AG10803 (cell line): ENCODE data around the gene ZNF446.
A peak's percentile ranks its signal among the peaks of the same experiment; 100 is the strongest.
"Not testable (repeated sequence)": the region's sequence is repeated elsewhere in the genome, so short reads cannot be mapped to it uniquely, and the experiment has no call there.

Source experiments
- DNase-seq: peaks from one replicate; pipeline ENCODE4 v3.0.0; 2010; ENCODE audit warnings: low read depth
- H3K4me3 ChIP-seq: 2 replicates; pipeline ENCODE4 v1.5.1; 2011; ENCODE audit warnings: mild to moderate bottlenecking, low read length, control low read depth
- CTCF ChIP-seq: conservative IDR thresholded peaks from 2 replicates; pipeline ENCODE4 v1.5.1; 2011; ENCODE audit warnings: mild to moderate bottlenecking, low read length, control low read depth, inconsistent platforms

Gene ZNF446

GRCh38 chr19:58475714-58476497, at the start of gene ZNF446:
ZNF446 (plus strand) TSS chr19:58476352; CDS start chr19:58477219, 867 bp downstream.
- peak; percentile 96 for DNase-seq
- no peak for TF ChIP-seq CTCF
- H3K4me3 ChIP-seq: peak within 1 kb of the TSS; percentile 75

- TF ChIP-seq CTCF: no peak
- no peak overlapping the region for H3K4me3 ChIP-seq
- DNase-seq: no peak
Measured at GRCh38 chr19:58428617-58429016, 47.5 kb upstream of the ZNF446 start.

GRCh38 chr19:58429745-58430144, 46.4 kb upstream of the ZNF446 start:
- TF ChIP-seq CTCF: no peak
- DNase-seq: no peak
- no peak overlapping the region for H3K4me3 ChIP-seq

GRCh38 chr19:58434217-58434616, 41.9 kb upstream of the ZNF446 start:
- no peak overlapping the region for H3K4me3 ChIP-seq

GRCh38 chr19:58439576-58440554, 36.3 kb upstream of the ZNF446 start, which contains the start of gene ZNF132:
ZNF132 (minus strand) TSS chr19:58440153; CDS start chr19:58439821, 332 bp downstream.
- peak within 1 kb of the TSS; percentile 95 for H3K4me3 ChIP-seq
- DNase-seq: peak; percentile 100
- TF ChIP-seq CTCF: no peak

More at GRCh38 chr19:58434217-58434616, 41.9 kb upstream of the ZNF446 start:
- TF ChIP-seq CTCF: no peak
- peak; percentile 11 for DNase-seq

- DNase-seq: no peak
- TF ChIP-seq CTCF: no peak
- H3K4me3 ChIP-seq: peak overlapping the region; percentile 95
Measured at GRCh38 chr19:58440556-58440955, 35.6 kb upstream of the ZNF446 start.

GRCh38 chr19:58442986-58443385, 33.2 kb upstream of the ZNF446 start:
- DNase-seq, H3K4me3 ChIP-seq: not testable (repeated sequence)

- not testable (repeated sequence) for DNase-seq, H3K4me3 ChIP-seq
Measured at GRCh38 chr19:58448860-58449259, 27.3 kb upstream of the ZNF446 start.

- DNase-seq, H3K4me3 ChIP-seq: not testable (repeated sequence)
Measured at GRCh38 chr19:58449980-58450379, 26.2 kb upstream of the ZNF446 start.
